Neural cell (in vitro differentiated cells): Measurements from ENCODE around the gene PTPN1. TPM values are rescaled to one million over a fixed set of nuclear protein-coding genes. Genes with fewer than 3 reads are reported as not detected.

Source experiments
- H2AFZ ChIP-seq: fragments of 200-600, 300-800 bp; sonication (generic), shearing (Covaris generic); 2 replicates; pipeline ENCODE4 v1.6.0; 2014; ENCODE audit warnings: low read depth, mild to moderate bottlenecking, antibody characterized with exemption, low read length, moderate library complexity
- H3F3A ChIP-seq: fragments of 200-600 bp; shearing (Covaris generic); 2 replicates; pipeline ENCODE4 v1.6.1; 2016; ENCODE audit warnings: mild to moderate bottlenecking, moderate library complexity, mixed read lengths, antibody characterized with exemption, low read length; ENCODE audit not compliant: insufficient read depth, poor library complexity, severe bottlenecking
- H3K27ac ChIP-seq: fragments of 200-600, 300-800 bp; sonication (generic), shearing (Covaris generic); 2 replicates; pipeline ENCODE4 v1.5.1; 2014; ENCODE audit warnings: mild to moderate bottlenecking, low read length, moderate library complexity
- H3K27me3 ChIP-seq: fragments of 300-800, 200-600 bp; sonication (generic), shearing (Covaris generic); 2 replicates; pipeline ENCODE4 v1.6.0; 2014; ENCODE audit warnings: mild to moderate bottlenecking, low read depth, low read length, moderate library complexity; ENCODE audit not compliant: insufficient read depth
- H3K36me3 ChIP-seq: fragments of 300-800, 200-600 bp; sonication (generic), shearing (Covaris generic); 2 replicates; pipeline ENCODE4 v1.5.1; 2014; ENCODE audit warnings: mild to moderate bottlenecking, antibody characterized with exemption, low read length, moderate library complexity; ENCODE audit not compliant: insufficient read depth
- H3K4me2 ChIP-seq: fragments of 300-800, 200-600 bp; sonication (generic), shearing (Covaris generic); 2 replicates; pipeline ENCODE4 v1.6.0; 2014; ENCODE audit warnings: mild to moderate bottlenecking, low read length
- H3K4me3 ChIP-seq: fragments of 300-800, 200-600 bp; sonication (generic), shearing (Covaris generic); 2 replicates; pipeline ENCODE4 v1.5.1; 2014; ENCODE audit warnings: mild to moderate bottlenecking, low read length, moderate library complexity
- H3K79me2 ChIP-seq: fragments of 200-600 bp; shearing (Covaris generic); replicated peaks from 2 replicates; pipeline ENCODE4 v1.6.0; 2014; ENCODE audit warnings: mild to moderate bottlenecking, low read length, moderate library complexity; ENCODE audit not compliant: insufficient read depth
- H3K9ac ChIP-seq: fragments of 300-800, 200-600 bp; sonication (generic), shearing (Covaris generic); 2 replicates; pipeline ENCODE4 v1.6.1; 2016; ENCODE audit warnings: mild to moderate bottlenecking, low read length, mixed read lengths
- H3K9me2 ChIP-seq: fragments of 200-600 bp; shearing (Covaris generic); 2 replicates; pipeline ENCODE4 v1.6.1; 2016; ENCODE audit warnings: mild to moderate bottlenecking, low read length, mixed read lengths; ENCODE audit not compliant: insufficient read depth
- H3K9me3 ChIP-seq: fragments of 200-600, 300-800 bp; sonication (generic), shearing (Covaris generic); 2 replicates; pipeline ENCODE4 v1.6.1; 2016; ENCODE audit warnings: mild to moderate bottlenecking, mixed run types, low read length, moderate library complexity, mixed read lengths
- H4K20me1 ChIP-seq: fragments of 200-600 bp; shearing (Covaris generic); 2 replicates; pipeline ENCODE4 v1.6.1; 2016; ENCODE audit warnings: mild to moderate bottlenecking, mixed run types; ENCODE audit not compliant: insufficient read depth
- EP300 ChIP-seq: fragments of 450-650 bp; conservative IDR thresholded peaks from 2 replicates; pipeline ENCODE4 v1.6.1; 2014; ENCODE audit warnings: antibody characterized with exemption, mild to moderate bottlenecking, moderate library complexity; ENCODE audit not compliant: poor library complexity, severe bottlenecking
- EZH2 ChIP-seq: fragments of 200-600, 300-800 bp; shearing (Covaris generic), sonication (generic); IDR thresholded peaks from 2 replicates; pipeline ENCODE4 v1.6.1; 2014; ENCODE audit warnings: antibody characterized with exemption, low read length, borderline replicate concordance, mild to moderate bottlenecking; ENCODE audit not compliant: insufficient read depth, poor library complexity, severe bottlenecking
- MXI1 ChIP-seq: fragments of 450-650 bp; conservative IDR thresholded peaks from 2 replicates; pipeline ENCODE4 v1.6.1; 2014; ENCODE audit warnings: antibody characterized with exemption, mild to moderate bottlenecking; ENCODE audit not compliant: poor library complexity, severe bottlenecking
- POLR2AphosphoS5 ChIP-seq: IDR thresholded peaks from 2 replicates; pipeline ENCODE4 v1.6.1; 2012
- RAD21 ChIP-seq: fragments of 450-650 bp; conservative IDR thresholded peaks from 2 replicates; pipeline ENCODE4 v1.6.1; 2014; ENCODE audit warnings: antibody characterized with exemption, mild to moderate bottlenecking, moderate library complexity
- SMC3 ChIP-seq: fragments of 450-650 bp; conservative IDR thresholded peaks from 2 replicates; pipeline ENCODE4 v1.6.1; 2014; ENCODE audit warnings: antibody characterized with exemption, mild to moderate bottlenecking, moderate library complexity; ENCODE audit not compliant: poor library complexity
- TAF1 ChIP-seq: IDR thresholded peaks from 2 replicates; pipeline ENCODE4 v1.6.1; 2012; ENCODE audit warnings: low read depth
- polyA plus RNA-seq: library from polyadenylated mRNA; depleted of rRNA; stranded (reverse); fragments of >200 nt; gene quantifications from 2 replicates; pipeline ENCODE4 v1.2.3, GENCODE V29; 2014
- TF ChIP-seq, protein P1 (sequence below): fragments of 450-650 bp; IDR thresholded peaks from 2 replicates; pipeline ENCODE4 v1.5.1; 2014; ENCODE audit warnings: antibody characterized with exemption, mild to moderate bottlenecking, moderate library complexity; ENCODE audit not compliant: poor library complexity, severe bottlenecking
- TF ChIP-seq, protein P2 (sequence below): IDR thresholded peaks from 2 replicates; pipeline ENCODE4 v1.6.1; 2012; ENCODE audit warnings: borderline replicate concordance

The PTPN1 gene
- polyA plus RNA-seq, 1 donor from 2014 or later, result 48.1 TPM

DNA sequence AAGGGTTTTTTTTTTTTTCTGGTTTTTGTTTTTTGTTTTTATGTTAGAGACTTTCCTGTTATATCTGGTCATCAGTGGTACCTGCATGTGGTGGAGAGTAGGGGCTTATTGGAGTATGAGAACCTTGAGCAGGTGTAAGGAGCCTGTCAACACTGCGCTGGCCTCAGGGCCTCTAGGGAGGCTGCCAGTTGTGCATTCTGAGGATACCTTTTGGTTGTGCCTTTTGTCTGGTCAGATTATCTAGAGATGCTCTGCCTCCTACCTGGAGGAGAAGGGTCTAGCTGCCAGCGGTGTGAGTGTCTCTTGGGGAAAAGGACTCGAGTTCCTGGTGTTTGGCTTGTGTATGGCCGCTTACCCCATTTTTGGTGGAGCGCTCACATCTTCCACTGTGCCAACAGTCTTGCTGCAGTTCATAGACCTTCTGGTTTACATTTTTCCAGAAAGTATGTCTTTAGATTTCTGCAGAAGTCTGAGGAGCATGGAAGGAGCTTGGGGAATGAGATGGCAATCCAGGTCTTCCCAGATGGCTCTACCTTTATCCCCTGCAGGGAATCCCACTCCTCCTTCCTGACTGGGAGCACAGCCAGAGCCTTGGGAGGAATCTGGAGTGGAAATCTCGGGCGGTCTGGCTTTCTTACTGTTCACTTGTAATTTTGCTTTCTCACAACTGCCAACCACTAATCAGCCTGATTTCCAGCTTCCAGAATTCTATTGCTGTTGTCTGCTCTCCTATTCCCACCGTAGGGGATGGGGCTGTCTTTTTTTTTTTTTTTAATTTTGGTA, 49.9 kb downstream of the PTPN1 start:
- peaks cover 5% of the 10 kb centered on the region for H3F3A ChIP-seq
- no peaks in the 10 kb centered on the region for H3K27me3 ChIP-seq
- H3K4me2 ChIP-seq, result no peak overlapping the region
- peaks cover 9% of the 10 kb centered on the region for H3K79me2 ChIP-seq
- H4K20me1 ChIP-seq, result no peaks in the 10 kb centered on the region
- no peaks in the 10 kb centered on the region for H3K9me2 ChIP-seq
- H3K4me3 ChIP-seq, result no peak overlapping the region
- H3K36me3 ChIP-seq, result peaks cover 6% of the 10 kb centered on the region
- no peak overlapping the region for H2AFZ ChIP-seq
- no peak overlapping the region for H3K27ac ChIP-seq
- no peaks in the 10 kb centered on the region for H3K9me3 ChIP-seq
- no peak for TF ChIP-seq RAD21
- TF ChIP-seq, protein P1, sequence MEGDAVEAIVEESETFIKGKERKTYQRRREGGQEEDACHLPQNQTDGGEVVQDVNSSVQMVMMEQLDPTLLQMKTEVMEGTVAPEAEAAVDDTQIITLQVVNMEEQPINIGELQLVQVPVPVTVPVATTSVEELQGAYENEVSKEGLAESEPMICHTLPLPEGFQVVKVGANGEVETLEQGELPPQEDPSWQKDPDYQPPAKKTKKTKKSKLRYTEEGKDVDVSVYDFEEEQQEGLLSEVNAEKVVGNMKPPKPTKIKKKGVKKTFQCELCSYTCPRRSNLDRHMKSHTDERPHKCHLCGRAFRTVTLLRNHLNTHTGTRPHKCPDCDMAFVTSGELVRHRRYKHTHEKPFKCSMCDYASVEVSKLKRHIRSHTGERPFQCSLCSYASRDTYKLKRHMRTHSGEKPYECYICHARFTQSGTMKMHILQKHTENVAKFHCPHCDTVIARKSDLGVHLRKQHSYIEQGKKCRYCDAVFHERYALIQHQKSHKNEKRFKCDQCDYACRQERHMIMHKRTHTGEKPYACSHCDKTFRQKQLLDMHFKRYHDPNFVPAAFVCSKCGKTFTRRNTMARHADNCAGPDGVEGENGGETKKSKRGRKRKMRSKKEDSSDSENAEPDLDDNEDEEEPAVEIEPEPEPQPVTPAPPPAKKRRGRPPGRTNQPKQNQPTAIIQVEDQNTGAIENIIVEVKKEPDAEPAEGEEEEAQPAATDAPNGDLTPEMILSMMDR, result no peak
- TF ChIP-seq, protein P2, sequence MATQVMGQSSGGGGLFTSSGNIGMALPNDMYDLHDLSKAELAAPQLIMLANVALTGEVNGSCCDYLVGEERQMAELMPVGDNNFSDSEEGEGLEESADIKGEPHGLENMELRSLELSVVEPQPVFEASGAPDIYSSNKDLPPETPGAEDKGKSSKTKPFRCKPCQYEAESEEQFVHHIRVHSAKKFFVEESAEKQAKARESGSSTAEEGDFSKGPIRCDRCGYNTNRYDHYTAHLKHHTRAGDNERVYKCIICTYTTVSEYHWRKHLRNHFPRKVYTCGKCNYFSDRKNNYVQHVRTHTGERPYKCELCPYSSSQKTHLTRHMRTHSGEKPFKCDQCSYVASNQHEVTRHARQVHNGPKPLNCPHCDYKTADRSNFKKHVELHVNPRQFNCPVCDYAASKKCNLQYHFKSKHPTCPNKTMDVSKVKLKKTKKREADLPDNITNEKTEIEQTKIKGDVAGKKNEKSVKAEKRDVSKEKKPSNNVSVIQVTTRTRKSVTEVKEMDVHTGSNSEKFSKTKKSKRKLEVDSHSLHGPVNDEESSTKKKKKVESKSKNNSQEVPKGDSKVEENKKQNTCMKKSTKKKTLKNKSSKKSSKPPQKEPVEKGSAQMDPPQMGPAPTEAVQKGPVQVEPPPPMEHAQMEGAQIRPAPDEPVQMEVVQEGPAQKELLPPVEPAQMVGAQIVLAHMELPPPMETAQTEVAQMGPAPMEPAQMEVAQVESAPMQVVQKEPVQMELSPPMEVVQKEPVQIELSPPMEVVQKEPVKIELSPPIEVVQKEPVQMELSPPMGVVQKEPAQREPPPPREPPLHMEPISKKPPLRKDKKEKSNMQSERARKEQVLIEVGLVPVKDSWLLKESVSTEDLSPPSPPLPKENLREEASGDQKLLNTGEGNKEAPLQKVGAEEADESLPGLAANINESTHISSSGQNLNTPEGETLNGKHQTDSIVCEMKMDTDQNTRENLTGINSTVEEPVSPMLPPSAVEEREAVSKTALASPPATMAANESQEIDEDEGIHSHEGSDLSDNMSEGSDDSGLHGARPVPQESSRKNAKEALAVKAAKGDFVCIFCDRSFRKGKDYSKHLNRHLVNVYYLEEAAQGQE, result no peak
- no peak for TF ChIP-seq TAF1
- TF ChIP-seq MXI1, result no peak
- no peak for TF ChIP-seq EZH2
- no peak for TF ChIP-seq POLR2AphosphoS5
- no peak for TF ChIP-seq SMC3
- no peak overlapping the region for H3K9ac ChIP-seq

- no peaks in the 10 kb centered on the region for H4K20me1 ChIP-seq
- no peak overlapping the region for H3K9ac ChIP-seq
- H3F3A ChIP-seq, result peaks cover 5% of the 10 kb centered on the region
- peaks cover 9% of the 10 kb centered on the region for H3K79me2 ChIP-seq
- TF ChIP-seq MXI1 (no peak), POLR2AphosphoS5 (no peak), SMC3 (no peak), TAF1 (no peak), EZH2 (no peak), EP300 (no peak), RAD21 (no peak)
- TF ChIP-seq, protein P1, result no peak
- TF ChIP-seq, protein P2, result no peak
- H3K27me3 ChIP-seq, result no peaks in the 10 kb centered on the region
- H3K27ac ChIP-seq, result no peak overlapping the region
- peaks cover 11% of the 10 kb centered on the region for H3K36me3 ChIP-seq
- no peaks in the 10 kb centered on the region for H3K9me2 ChIP-seq
- H3K4me2 ChIP-seq, result no peak overlapping the region
- no peaks in the 10 kb centered on the region for H3K9me3 ChIP-seq
- no peak overlapping the region for H2AFZ ChIP-seq
- H3K4me3 ChIP-seq, result no peak overlapping the region
Observed at GRCh38 chr20:50560867-50561266, 50.7 kb downstream of the PTPN1 start.
